Subcutaneous abdominal adipose tissue (tissue), 5 donors: ENCODE data around the gene ATP8B4.

ENCODE experiments used
- H3K27ac ChIP-seq: one replicate; pipeline ENCODE4 v1.7.0; 2013; ENCODE audit warnings: low read depth, mild to moderate bottlenecking, inconsistent platforms, low read length, moderate library complexity
- H3K27me3 ChIP-seq, 5 donors: one replicate each; pipeline ENCODE4 v1.7.0; 2013; ENCODE audit warnings: low read length in 5 of 5, inconsistent platforms in 1 of 5; ENCODE audit not compliant: control insufficient read depth in 5 of 5, insufficient read depth in 4 of 5
- H3K36me3 ChIP-seq, 5 donors: one replicate each; pipeline ENCODE4 v1.7.0; 2013; ENCODE audit warnings: low read length in 5 of 5; ENCODE audit not compliant: control insufficient read depth in 5 of 5, insufficient read depth in 5 of 5
- H3K4me1 ChIP-seq, 5 donors: one replicate each; pipeline ENCODE4 v1.7.0; 2013; ENCODE audit warnings: low read length in 5 of 5, mild to moderate bottlenecking in 3 of 5, moderate library complexity in 1 of 5; ENCODE audit not compliant: control insufficient read depth in 5 of 5, insufficient read depth in 5 of 5
- H3K4me3 ChIP-seq, 5 donors: one replicate each; pipeline ENCODE4 v1.7.0; 2013; ENCODE audit warnings: low read length in 5 of 5, low read depth in 1 of 5
- H3K9ac ChIP-seq, 5 donors: one replicate each; pipeline ENCODE4 v1.7.0; 2013; ENCODE audit warnings: low read length in 5 of 5, mild to moderate bottlenecking in 4 of 5, moderate library complexity in 3 of 5
- H3K9me3 ChIP-seq, 5 donors: one replicate each; pipeline ENCODE4 v1.7.0; 2013; ENCODE audit warnings: low read length in 5 of 5; ENCODE audit not compliant: control insufficient read depth in 5 of 5
- donor health status: healthy.
- donor health status: healthy.
- donor health status: healthy.
- donor health status: healthy.
- donor health status: healthy.

Gene ATP8B4

GRCh38 chr15:49860101-49860500 is 258.9 kb downstream of the ATP8B4 start:
- Histone ChIP-seq H3K36me3 (peaks cover 0 to 7% (median 0%) of the 10 kb centered on the region in 5 donors), H3K9ac (peak overlapping the region in 1 of 5 donors; percentile 54), H3K4me3 (no peak overlapping the region), H3K4me1 (peaks cover 0 to 41% (median 16%) of the 10 kb centered on the region in 5 donors), H3K27me3 (no peaks in the 10 kb centered on the region), H3K9me3 (no peaks in the 10 kb centered on the region), H3K27ac (peak overlapping the region; percentile 51)

- H3K27ac ChIP-seq = peak overlapping the region; percentile 84
- H3K27me3 ChIP-seq = no peaks in the 10 kb centered on the region
- no peaks in the 10 kb centered on the region for H3K9me3 ChIP-seq
- peak overlapping the region in 1 of 5 donors; percentile 41 for H3K9ac ChIP-seq
- H3K4me1 ChIP-seq = peaks cover 0 to 33% (median 11%) of the 10 kb centered on the region in 5 donors
- no peak overlapping the region for H3K4me3 ChIP-seq
- peaks cover 0 to 14% (median 0%) of the 10 kb centered on the region in 5 donors for H3K36me3 ChIP-seq
Measured at GRCh38 chr15:49857496-49858475, 261.2 kb downstream of the ATP8B4 start.

GRCh38 chr15:49855917-49856637 is 263.0 kb downstream of the ATP8B4 start:
- no peak overlapping the region for H3K4me3 ChIP-seq
- peaks cover 0 to 4% (median 0%) of the 10 kb centered on the region in 5 donors for H3K9me3 ChIP-seq
- H3K9ac ChIP-seq = peak overlapping the region in 2 of 5 donors; percentile 41 to 44
- peak overlapping the region; percentile 84 for H3K27ac ChIP-seq
- no peaks in the 10 kb centered on the region for H3K27me3 ChIP-seq
- peaks cover 0 to 16% (median 6%) of the 10 kb centered on the region in 5 donors for H3K36me3 ChIP-seq
- peaks cover 0 to 33% (median 11%) of the 10 kb centered on the region in 5 donors for H3K4me1 ChIP-seq

GRCh38 chr15:49852756-49853155 is 266.3 kb downstream of the ATP8B4 start:
- H3K4me3 ChIP-seq = no peak overlapping the region
- no peaks in the 10 kb centered on the region for H3K27me3 ChIP-seq
- H3K4me1 ChIP-seq = peaks cover 0 to 27% (median 23%) of the 10 kb centered on the region in 5 donors
- H3K9me3 ChIP-seq = peaks cover 0 to 4% (median 0%) of the 10 kb centered on the region in 5 donors
- peaks cover 0 to 9% (median 6%) of the 10 kb centered on the region in 5 donors for H3K36me3 ChIP-seq
- no peak overlapping the region for H3K27ac ChIP-seq
- H3K9ac ChIP-seq = no peak overlapping the region

GRCh38 chr15:49848807-49849206 is 270.2 kb downstream of the ATP8B4 start:
- H3K9ac ChIP-seq = no peak overlapping the region
- peaks cover 4 to 23% (median 12%) of the 10 kb centered on the region in 5 donors for H3K36me3 ChIP-seq
- H3K9me3 ChIP-seq = peaks cover 0 to 4% (median 0%) of the 10 kb centered on the region in 5 donors
- no peak overlapping the region for H3K4me3 ChIP-seq
- H3K27me3 ChIP-seq = no peaks in the 10 kb centered on the region
- no peak overlapping the region for H3K27ac ChIP-seq
- peaks cover 0 to 21% (median 12%) of the 10 kb centered on the region in 5 donors for H3K4me1 ChIP-seq

- no peak overlapping the region for H3K4me3 ChIP-seq
- H3K27ac ChIP-seq = no peak overlapping the region
- peaks cover 4 to 23% (median 12%) of the 10 kb centered on the region in 5 donors for H3K36me3 ChIP-seq
- no peaks in the 10 kb centered on the region for H3K27me3 ChIP-seq
- no peak overlapping the region for H3K9ac ChIP-seq
- H3K9me3 ChIP-seq = peaks cover 0 to 4% (median 0%) of the 10 kb centered on the region in 5 donors
- H3K4me1 ChIP-seq = peaks cover 0 to 21% (median 12%) of the 10 kb centered on the region in 5 donors
Measured at GRCh38 chr15:49848282-49848724, 270.7 kb downstream of the ATP8B4 start.

- Histone ChIP-seq H3K36me3 (peaks cover 4 to 17% (median 12%) of the 10 kb centered on the region in 5 donors), H3K9ac (no peak overlapping the region), H3K4me3 (no peak overlapping the region), H3K9me3 (peaks cover 0 to 4% (median 2%) of the 10 kb centered on the region in 5 donors), H3K4me1 (peaks cover 0 to 21% (median 12%) of the 10 kb centered on the region in 5 donors), H3K27ac (peak overlapping the region; percentile 20), H3K27me3 (no peaks in the 10 kb centered on the region)
Measured at GRCh38 chr15:49847423-49848281, 271.4 kb downstream of the ATP8B4 start.

GRCh38 chr15:49844390-49844789 is 274.6 kb downstream of the ATP8B4 start:
- no peak overlapping the region for H3K9ac ChIP-seq
- peaks cover 4 to 21% (median 12%) of the 10 kb centered on the region in 5 donors for H3K36me3 ChIP-seq
- peaks cover 0 to 7% (median 2%) of the 10 kb centered on the region in 5 donors for H3K9me3 ChIP-seq
- H3K27me3 ChIP-seq = no peaks in the 10 kb centered on the region
- H3K27ac ChIP-seq = no peak overlapping the region
- H3K4me3 ChIP-seq = no peak overlapping the region
- peaks cover 0 to 21% (median 12%) of the 10 kb centered on the region in 5 donors for H3K4me1 ChIP-seq

GRCh38 chr15:49843725-49844124 is 275.3 kb downstream of the ATP8B4 start:
- H3K4me3 ChIP-seq = no peak overlapping the region
- H3K9ac ChIP-seq = no peak overlapping the region
- peaks cover 0 to 7% (median 2%) of the 10 kb centered on the region in 5 donors for H3K9me3 ChIP-seq
- peaks cover 4 to 21% (median 12%) of the 10 kb centered on the region in 5 donors for H3K36me3 ChIP-seq
- no peaks in the 10 kb centered on the region for H3K27me3 ChIP-seq
- peaks cover 0 to 18% (median 12%) of the 10 kb centered on the region in 5 donors for H3K4me1 ChIP-seq
- H3K27ac ChIP-seq = no peak overlapping the region
